Stimulated activated CD4-positive, alpha-beta T cell treated with anti-CD3 and anti-CD28 coated beads, Interleukin-2, amount 100 ng/mL, for 24 hours (primary cell): Measurements from ENCODE around the gene PPARD.
"Not testable (repeated sequence)": the region's sequence is repeated elsewhere in the genome, so short reads cannot be mapped to it uniquely, and the experiment has no call there.

Experiments
- DNase-seq, 2 donors: peaks; one replicate each; pipeline ENCODE4 v3.0.0-alpha.2; 2020

The PPARD gene

GRCh38 chr6:35388030-35388429 is 45.7 kb downstream of the PPARD start:
- DNase-seq = no peak

- DNase-seq = no peak
Observed at GRCh38 chr6:35388772-35389352, 46.5 kb downstream of the PPARD start.

- not testable (repeated sequence) for DNase-seq
Observed at GRCh38 chr6:35389386-35389785, 47.0 kb downstream of the PPARD start.

GRCh38 chr6:35391240-35391968 is 49.0 kb downstream of the PPARD start:
- no peak for DNase-seq

GRCh38 chr6:35392111-35392702 is 49.8 kb downstream of the PPARD start:
- no peak for DNase-seq

GRCh38 chr6:35392773-35393672 is 50.7 kb downstream of the PPARD start:
- no peak for DNase-seq

- no peak for DNase-seq
Observed at GRCh38 chr6:35396991-35397390, 54.6 kb downstream of the PPARD start.

GRCh38 chr6:35397806-35398418 is 55.6 kb downstream of the PPARD start:
- no peak for DNase-seq

- DNase-seq = no peak
Observed at GRCh38 chr6:35398526-35398925, 56.2 kb downstream of the PPARD start.

- no peak for DNase-seq
Observed at GRCh38 chr6:35400111-35400510, 57.8 kb downstream of the PPARD start.

- no peak for DNase-seq
Observed at GRCh38 chr6:35400901-35401311, 58.5 kb downstream of the PPARD start.

GRCh38 chr6:35401514-35401913 is 59.2 kb downstream of the PPARD start:
- DNase-seq = no peak

GRCh38 chr6:35402136-35402855 is 59.9 kb downstream of the PPARD start:
- no peak for DNase-seq

GRCh38 chr6:35402856-35403191 is 60.5 kb downstream of the PPARD start:
- no peak for DNase-seq

GRCh38 chr6:35403544-35404442 is 61.4 kb downstream of the PPARD start:
- no peak for DNase-seq

GRCh38 chr6:35406711-35407485 is 64.5 kb downstream of the PPARD start:
- no peak for DNase-seq

- DNase-seq = no peak
Observed at GRCh38 chr6:35409245-35409644, 66.9 kb downstream of the PPARD start.

- no peak for DNase-seq
Observed at GRCh38 chr6:35410131-35410530, 67.8 kb downstream of the PPARD start.

GRCh38 chr6:35411066-35411465 is 68.7 kb downstream of the PPARD start:
- no peak for DNase-seq

- no peak for DNase-seq
Observed at GRCh38 chr6:35412102-35412501, 69.7 kb downstream of the PPARD start.
